Measurements from ENCODE around the gene ACAP1.

DNA sequence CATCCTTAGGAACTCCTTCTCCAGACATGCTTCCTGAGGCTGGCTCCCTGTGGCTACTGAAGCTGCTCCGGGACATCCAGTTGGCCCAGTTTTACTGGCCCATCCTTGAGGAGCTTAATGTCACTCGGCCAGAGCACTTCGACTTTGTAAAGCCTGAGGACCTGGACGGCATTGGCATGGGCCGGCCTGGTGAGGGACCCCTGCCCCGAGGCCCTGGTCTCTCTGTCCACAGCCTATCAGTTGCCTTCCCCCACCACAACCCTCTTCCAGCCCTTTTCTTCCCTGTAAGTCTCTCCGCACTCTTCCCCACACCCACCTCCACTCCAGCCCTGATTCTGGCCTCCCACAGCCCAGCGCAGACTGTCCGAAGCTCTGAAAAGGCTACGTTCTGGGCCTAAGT lies 46.6 kb downstream of the ACAP1 start:
- TF ChIP-seq TCF4 (CRISPR knock-in tag; IDR thresholded peaks at IDR 0.05; ENCODE audit: borderline replicate concordance) = no peak
- no peak for TF ChIP-seq SNAI2 (CRISPR knock-in tag; IDR thresholded peaks at IDR 0.05)
- no peak for TF ChIP-seq ZNF8 (CRISPR knock-in tag; IDR thresholded peaks at IDR 0.05)

Data from SK-N-SH treated with all-trans-retinoic acid at 6 μM for 48 hours (cell line).